ENCODE data around the gene SORCS1. TPM values are rescaled to one million over a fixed set of nuclear protein-coding genes. Genes with fewer than 3 reads are reported as not detected.

The SORCS1 gene
- total RNA-seq, 1 donor from 2014 or later: 11.1 TPM

GRCh38 chr10:106897719-106898118 lies 266.8 kb downstream of the SORCS1 start:
- H3K27me3 Mint-ChIP-seq (ENCODE audit: insufficient read depth, low read depth): peaks cover 11% of the 10 kb centered on the region
- Histone ChIP-seq H3K4me2 (no peak overlapping the region), H3K9me3 (ENCODE audit: low read depth) (no peaks in the 10 kb centered on the region), H3F3A (ENCODE audit: low read depth) (no peaks in the 10 kb centered on the region), H3K27ac (peak overlapping the region; percentile 13), H3K4me1 (peaks cover 8% of the 10 kb centered on the region), H3K36me3 (no peaks in the 10 kb centered on the region), H3K79me2 (ENCODE audit: low read depth) (no peaks in the 10 kb centered on the region), H4K20me1 (ENCODE audit: low read depth) (no peaks in the 10 kb centered on the region), H3K4me3 (no peak overlapping the region), H3K27me3 (no peaks in the 10 kb centered on the region), H3K9ac (no peak overlapping the region), H2AFZ (replicated peaks) (no peak overlapping the region)
- no peaks in the 10 kb centered on the region for H3K36me3 Mint-ChIP-seq
- no peak overlapping the region for H3K27ac Mint-ChIP-seq
- no peak for DNase-seq (ENCODE audit: low spot score)
- TF ChIP-seq EZH2phosphoT487 (IDR thresholded peaks at IDR 0.05) (no peak), EZH2 (IDR thresholded peaks at IDR 0.05) (no peak), CTCF (IDR thresholded peaks at IDR 0.05) (no peak)
- H3K4me3 Mint-ChIP-seq: no peak overlapping the region
- peaks cover 6% of the 10 kb centered on the region for H3K4me1 Mint-ChIP-seq
- H3K9me3 Mint-ChIP-seq: peaks cover 3% of the 10 kb centered on the region

GRCh38 chr10:106894692-106895091 lies 269.8 kb downstream of the SORCS1 start:
- Histone ChIP-seq H3K4me2 (no peak overlapping the region), H3F3A (ENCODE audit: low read depth) (peaks cover 5% of the 10 kb centered on the region), H3K27me3 (no peaks in the 10 kb centered on the region), H3K9ac (no peak overlapping the region), H4K20me1 (ENCODE audit: low read depth) (no peaks in the 10 kb centered on the region), H2AFZ (replicated peaks) (no peak overlapping the region), H3K4me1 (peaks cover 24% of the 10 kb centered on the region), H3K36me3 (no peaks in the 10 kb centered on the region), H3K9me3 (ENCODE audit: low read depth) (no peaks in the 10 kb centered on the region), H3K27ac (no peak overlapping the region), H3K4me3 (no peak overlapping the region), H3K79me2 (ENCODE audit: low read depth) (no peaks in the 10 kb centered on the region)
- TF ChIP-seq EZH2phosphoT487 (IDR thresholded peaks at IDR 0.05): no peak
- no peak for TF ChIP-seq CTCF (IDR thresholded peaks at IDR 0.05)
- no peak for TF ChIP-seq EZH2 (IDR thresholded peaks at IDR 0.05)
- H3K27me3 Mint-ChIP-seq (ENCODE audit: insufficient read depth, low read depth): peaks cover 10% of the 10 kb centered on the region
- no peak overlapping the region for H3K27ac Mint-ChIP-seq
- peaks cover 14% of the 10 kb centered on the region for H3K4me1 Mint-ChIP-seq
- DNase-seq (ENCODE audit: low spot score): no peak
- peaks cover 3% of the 10 kb centered on the region for H3K9me3 Mint-ChIP-seq
- H3K4me3 Mint-ChIP-seq: no peak overlapping the region
- no peaks in the 10 kb centered on the region for H3K36me3 Mint-ChIP-seq

GRCh38 chr10:106877574-106877973 lies 286.9 kb downstream of the SORCS1 start:
- Histone ChIP-seq H3K36me3 (no peaks in the 10 kb centered on the region), H3K9ac (no peak overlapping the region), H4K20me1 (ENCODE audit: low read depth) (no peaks in the 10 kb centered on the region), H3K4me3 (no peak overlapping the region), H3K4me1 (peaks cover 3% of the 10 kb centered on the region), H3K27me3 (no peaks in the 10 kb centered on the region), H3K27ac (no peak overlapping the region), H2AFZ (replicated peaks) (no peak overlapping the region), H3K4me2 (no peak overlapping the region), H3K79me2 (ENCODE audit: low read depth) (no peaks in the 10 kb centered on the region), H3K9me3 (ENCODE audit: low read depth) (peaks cover 12% of the 10 kb centered on the region), H3F3A (ENCODE audit: low read depth) (no peaks in the 10 kb centered on the region)
- no peak for DNase-seq (ENCODE audit: low spot score)
- Mint-ChIP-seq H3K27me3 (ENCODE audit: insufficient read depth, low read depth) (no peaks in the 10 kb centered on the region), H3K9me3 (peaks cover 11% of the 10 kb centered on the region), H3K4me1 (no peaks in the 10 kb centered on the region), H3K36me3 (peaks cover 1% of the 10 kb centered on the region), H3K27ac (no peak overlapping the region), H3K4me3 (no peak overlapping the region)
- TF ChIP-seq EZH2 (IDR thresholded peaks at IDR 0.05) (no peak), CTCF (IDR thresholded peaks at IDR 0.05) (no peak)

- H3K27ac Mint-ChIP-seq: no peak overlapping the region
- H3K4me3 Mint-ChIP-seq: no peak overlapping the region
- H3K27me3 Mint-ChIP-seq (ENCODE audit: insufficient read depth, low read depth): no peaks in the 10 kb centered on the region
- Histone ChIP-seq H3K79me2 (ENCODE audit: low read depth) (no peaks in the 10 kb centered on the region), H3K9ac (no peak overlapping the region), H3K27ac (no peak overlapping the region), H3K27me3 (no peaks in the 10 kb centered on the region), H4K20me1 (ENCODE audit: low read depth) (no peaks in the 10 kb centered on the region), H3K4me2 (no peak overlapping the region), H3K4me1 (peaks cover 3% of the 10 kb centered on the region), H3K36me3 (no peaks in the 10 kb centered on the region), H3F3A (ENCODE audit: low read depth) (no peaks in the 10 kb centered on the region), H3K9me3 (ENCODE audit: low read depth) (peaks cover 12% of the 10 kb centered on the region), H3K4me3 (no peak overlapping the region), H2AFZ (replicated peaks) (no peak overlapping the region)
- no peaks in the 10 kb centered on the region for H3K4me1 Mint-ChIP-seq
- peaks cover 1% of the 10 kb centered on the region for H3K36me3 Mint-ChIP-seq
- peaks cover 11% of the 10 kb centered on the region for H3K9me3 Mint-ChIP-seq
- no peak for DNase-seq (ENCODE audit: low spot score)
- TF ChIP-seq EZH2 (IDR thresholded peaks at IDR 0.05): no peak
- no peak for TF ChIP-seq CTCF (IDR thresholded peaks at IDR 0.05)
- TF ChIP-seq EZH2phosphoT487 (IDR thresholded peaks at IDR 0.05): no peak
Observed at GRCh38 chr10:106874604-106874889, 290.0 kb downstream of the SORCS1 start.

All from neural progenitor cell (in vitro differentiated cells).